CD14-positive monocyte (primary cell): ENCODE results near the gene SEZ6L. TPM values are rescaled to one million over a fixed set of nuclear protein-coding genes. Genes with fewer than 3 reads are reported as not detected.

ENCODE experiments used
- DNase-seq, 3 donors: peaks; one replicate each; pipeline ENCODE4 v3.0.0-alpha.2; 2011 to 2022
- H2AFZ ChIP-seq: 2 replicates; pipeline ENCODE4 v1.6.0; 2012; ENCODE audit warnings: mild to moderate bottlenecking, low read depth, low read length, inconsistent platforms; ENCODE audit not compliant: insufficient read depth, poor library complexity, severe bottlenecking
- H3K27ac ChIP-seq, 2 donors: 1 replicate in 1 of 2; 2 replicates in 1 of 2; pipeline ENCODE4 v1.5.1; 2012 to 2013; ENCODE audit warnings: low read length in 2 of 2, control low read depth in 1 of 2, inconsistent platforms in 1 of 2, low read depth in 1 of 2, mild to moderate bottlenecking in 1 of 2
- H3K27me3 ChIP-seq, 2 donors: one replicate each; pipeline versions ENCODE4 v1.6.0 to v1.6.1; 2011 to 2013; ENCODE audit warnings: low read length in 2 of 2; ENCODE audit not compliant: control insufficient read depth in 2 of 2, insufficient read depth in 2 of 2
- H3K36me3 ChIP-seq, 2 donors: replicated peaks in 1 of 2; 1 replicate in 1 of 2; 2 replicates in 1 of 2; pipeline versions ENCODE4 v1.5.1 to v1.6.1; 2012 to 2013; ENCODE audit warnings: low read length in 2 of 2, control low read depth in 1 of 2, inconsistent platforms in 1 of 2, mild to moderate bottlenecking in 1 of 2; ENCODE audit not compliant: insufficient read depth in 2 of 2, control insufficient read depth in 1 of 2
- H3K4me1 ChIP-seq, 2 donors: 1 replicate in 1 of 2; 2 replicates in 1 of 2; pipeline versions ENCODE4 v1.5.1 to v1.6.1; 2012 to 2013; ENCODE audit warnings: low read length in 2 of 2, control low read depth in 1 of 2, inconsistent platforms in 1 of 2, mild to moderate bottlenecking in 1 of 2, moderate library complexity in 1 of 2; ENCODE audit not compliant: insufficient read depth in 2 of 2, control insufficient read depth in 1 of 2
- H3K4me2 ChIP-seq: replicated peaks from 2 replicates; pipeline ENCODE3; 2012; ENCODE audit warnings: low read length, moderate library complexity, mild to moderate bottlenecking; ENCODE audit not compliant: poor library complexity, severe bottlenecking; ENCODE audit errors: extremely low read depth
- H3K4me3 ChIP-seq, 3 experiments: fragments of 200-600 bp in 1 of 3; sonication (generic) in 1 of 3; replicated peaks in 1 of 3; 1 replicate in 2 of 3; 2 replicates in 1 of 3; pipeline ENCODE4 v1.5.1; 2011 to 2013; ENCODE audit warnings: low read length in 3 of 3, mild to moderate bottlenecking in 3 of 3, control low read depth in 2 of 3, low read depth in 2 of 3, inconsistent platforms in 1 of 3, moderate library complexity in 1 of 3
- H3K79me2 ChIP-seq: 2 replicates; pipeline ENCODE4 v1.6.0; 2012; ENCODE audit warnings: mild to moderate bottlenecking, control low read depth, inconsistent platforms, low read length, moderate library complexity; ENCODE audit not compliant: insufficient read depth
- H3K9ac ChIP-seq: 2 replicates; pipeline ENCODE4 v1.6.0; 2017; ENCODE audit warnings: low read length, mild to moderate bottlenecking; ENCODE audit not compliant: insufficient read depth, poor library complexity, severe bottlenecking
- H3K9me3 ChIP-seq, 2 donors: replicated peaks in 1 of 2; 1 replicate in 1 of 2; 2 replicates in 1 of 2; pipeline versions ENCODE4 v1.5.1 to v1.6.1; 2012 to 2013; ENCODE audit warnings: low read length in 2 of 2, control low read depth in 1 of 2; ENCODE audit not compliant: control insufficient read depth in 1 of 2, insufficient read depth in 1 of 2
- H4K20me1 ChIP-seq: 2 replicates; pipeline ENCODE4 v1.6.0; 2012; ENCODE audit warnings: mild to moderate bottlenecking, low read length, control low read depth, moderate library complexity; ENCODE audit not compliant: insufficient read depth
- H3K27ac Mint-ChIP-seq, 7 donors: one replicate each; pipeline ENCODE4 v1.8.0; 2020; ENCODE audit warnings: mild to moderate bottlenecking in 7 of 7, mixed read lengths in 7 of 7, moderate library complexity in 6 of 7, inconsistent platforms in 2 of 7
- H3K27me3 Mint-ChIP-seq, 3 donors: one replicate each; pipeline ENCODE4 v1.8.0; 2021 to 2022; ENCODE audit warnings: low read depth in 3 of 3, mild to moderate bottlenecking in 3 of 3, mixed read lengths in 3 of 3, moderate library complexity in 3 of 3, inconsistent platforms in 1 of 3
- H3K36me3 Mint-ChIP-seq, 2 donors: one replicate each; pipeline ENCODE4 v1.8.0; 2020; ENCODE audit warnings: mixed read lengths in 2 of 2, inconsistent platforms in 1 of 2, mild to moderate bottlenecking in 1 of 2
- H3K4me1 Mint-ChIP-seq: one replicate; pipeline ENCODE4 v1.8.0; 2020; ENCODE audit warnings: mild to moderate bottlenecking, mixed read lengths
- H3K4me3 Mint-ChIP-seq, 2 donors: one replicate each; pipeline ENCODE4 v1.8.0; 2020; ENCODE audit warnings: mild to moderate bottlenecking in 2 of 2, mixed read lengths in 2 of 2, moderate library complexity in 1 of 2
- H3K9me3 Mint-ChIP-seq, 7 donors: one replicate each; pipeline ENCODE4 v1.8.0; 2020 to 2022; ENCODE audit warnings: mixed read lengths in 7 of 7, mild to moderate bottlenecking in 6 of 7, moderate library complexity in 6 of 7, inconsistent platforms in 2 of 7
- WGBS: methylation state at CpG from one replicate; pipeline ENCODE4 v1.1.5; 2013; ENCODE audit warnings: missing lambda C conversion rate; ENCODE audit not compliant: insufficient coverage; 5-methylcytosine and 5-hydroxymethylcytosine counted together
- intact Hi-C, 2 donors: fragments of 100-400 bp; cut with micrococcal nuclease; formaldehyde crosslinking; loops; one replicate each; pipeline versions ENCODE4 v1.15.0 to v1.15.1; 2023
- polyA plus RNA-seq, 3 donors: library from polyadenylated mRNA; depleted of rRNA in 1 of 3; unstranded in 2 of 3; stranded (reverse) in 1 of 3; fragments of 300-500 nt in 2 of 3; fragments of >200 nt in 1 of 3; fragmentation: Illumina TruSeq in 2 of 3; gene quantifications; 1 replicate in 2 of 3; 2 replicates in 1 of 3; pipeline ENCODE4 v1.2.3, GENCODE V29; 2012 to 2021
- TF ChIP-seq, protein P1 (sequence below): fragments of 200-600 bp; IDR thresholded peaks from one replicate; pipeline ENCODE4 v1.8.0; 2022; ENCODE audit warnings: antibody characterized with exemption, mild to moderate bottlenecking

Gene SEZ6L
- polyA plus RNA-seq, 3 donors: 0.43 to 2.8 (median 0.71) TPM

DNA sequence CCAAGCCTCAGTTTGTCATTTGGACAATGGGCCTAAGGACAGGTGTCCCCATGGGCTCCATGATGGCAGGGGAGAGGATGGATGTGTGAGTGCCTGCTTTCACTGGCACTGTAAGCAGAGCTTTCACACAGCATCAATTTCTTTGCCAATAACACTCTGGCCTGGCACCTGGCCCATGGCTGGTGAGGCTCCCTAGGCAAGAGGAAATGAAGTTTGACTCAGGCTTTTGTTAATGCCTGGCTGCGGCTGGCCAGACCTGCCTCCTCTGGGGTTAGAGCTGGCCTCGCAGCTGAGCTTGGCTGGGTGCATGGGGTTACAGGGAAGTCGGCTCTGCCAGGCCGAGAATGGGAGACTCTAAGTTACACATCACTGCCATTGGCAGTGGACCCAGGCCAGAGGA, 30.0 kb upstream of the SEZ6L start:
- Mint-ChIP-seq H3K4me1 (no peaks in the 10 kb centered on the region), H3K27ac (no peak overlapping the region), H3K36me3 (no peaks in the 10 kb centered on the region), H3K27me3 (peaks cover 7 to 20% (median 15%) of the 10 kb centered on the region in 3 donors), H3K4me3 (peak overlapping the region in 1 of 2 donors; percentile 24), H3K9me3 (peaks cover 0 to 1% (median 0%) of the 10 kb centered on the region in 7 donors)
- Histone ChIP-seq H3K36me3 (no peaks in the 10 kb centered on the region), H2AFZ (no peak overlapping the region), H3K27me3 (peaks cover 0 to 6% of the 10 kb centered on the region in 2 donors), H3K9ac (no peak overlapping the region), H3K27ac (no peak overlapping the region), H3K4me1 (no peaks in the 10 kb centered on the region), H3K79me2 (no peaks in the 10 kb centered on the region), H3K9me3 (no peaks in the 10 kb centered on the region), H3K4me3 (no peak overlapping the region), H3K4me2 (no peak overlapping the region), H4K20me1 (no peaks in the 10 kb centered on the region)
- intact Hi-C loops: no loop called here
- no peak for DNase-seq
- TF ChIP-seq, protein P1, sequence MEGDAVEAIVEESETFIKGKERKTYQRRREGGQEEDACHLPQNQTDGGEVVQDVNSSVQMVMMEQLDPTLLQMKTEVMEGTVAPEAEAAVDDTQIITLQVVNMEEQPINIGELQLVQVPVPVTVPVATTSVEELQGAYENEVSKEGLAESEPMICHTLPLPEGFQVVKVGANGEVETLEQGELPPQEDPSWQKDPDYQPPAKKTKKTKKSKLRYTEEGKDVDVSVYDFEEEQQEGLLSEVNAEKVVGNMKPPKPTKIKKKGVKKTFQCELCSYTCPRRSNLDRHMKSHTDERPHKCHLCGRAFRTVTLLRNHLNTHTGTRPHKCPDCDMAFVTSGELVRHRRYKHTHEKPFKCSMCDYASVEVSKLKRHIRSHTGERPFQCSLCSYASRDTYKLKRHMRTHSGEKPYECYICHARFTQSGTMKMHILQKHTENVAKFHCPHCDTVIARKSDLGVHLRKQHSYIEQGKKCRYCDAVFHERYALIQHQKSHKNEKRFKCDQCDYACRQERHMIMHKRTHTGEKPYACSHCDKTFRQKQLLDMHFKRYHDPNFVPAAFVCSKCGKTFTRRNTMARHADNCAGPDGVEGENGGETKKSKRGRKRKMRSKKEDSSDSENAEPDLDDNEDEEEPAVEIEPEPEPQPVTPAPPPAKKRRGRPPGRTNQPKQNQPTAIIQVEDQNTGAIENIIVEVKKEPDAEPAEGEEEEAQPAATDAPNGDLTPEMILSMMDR: no peak
- 0% methylated on average over 4 of the region's 4 CpGs for WGBS

GRCh38 chr22:26141831-26142230, 27.4 kb upstream of the SEZ6L start:
- TF ChIP-seq, protein P1: no peak
- no peak overlapping the region for H3K9ac ChIP-seq
- H3K4me3 ChIP-seq: no peak overlapping the region
- peaks cover 0 to under 1% (median 0%) of the 10 kb centered on the region in 7 donors for H3K9me3 Mint-ChIP-seq
- H3K27ac ChIP-seq: no peak overlapping the region
- H4K20me1 ChIP-seq: no peaks in the 10 kb centered on the region
- no peaks in the 10 kb centered on the region for H3K36me3 Mint-ChIP-seq
- WGBS: 88% methylated on average over 4 of the region's 4 CpGs
- intact Hi-C loops: no loop called here
- no peaks in the 10 kb centered on the region for H3K79me2 ChIP-seq
- no peaks in the 10 kb centered on the region for H3K4me1 Mint-ChIP-seq
- H2AFZ ChIP-seq: no peak overlapping the region
- no peak overlapping the region for H3K4me2 ChIP-seq
- H3K4me3 Mint-ChIP-seq: no peak overlapping the region
- no peaks in the 10 kb centered on the region for H3K4me1 ChIP-seq
- no peak for DNase-seq
- no peaks in the 10 kb centered on the region for H3K36me3 ChIP-seq
- peaks cover 6 to 7% of the 10 kb centered on the region in 2 donors for H3K27me3 ChIP-seq
- H3K27ac Mint-ChIP-seq: no peak overlapping the region
- H3K27me3 Mint-ChIP-seq: peaks cover 13 to 24% (median 18%) of the 10 kb centered on the region in 3 donors
- H3K9me3 ChIP-seq: no peaks in the 10 kb centered on the region
